HS-27A (cell line): ENCODE measurements around the gene TRIM56.
"Not testable (repeated sequence)": the region's sequence is repeated elsewhere in the genome, so short reads cannot be mapped to it uniquely, and the experiment has no call there.

Experiments
- DNase-seq: peaks from one replicate; pipeline ENCODE4 v3.0.0-alpha.2; 2012; ENCODE audit warnings: low read depth, missing footprints

TRIM56 gene

DNA sequence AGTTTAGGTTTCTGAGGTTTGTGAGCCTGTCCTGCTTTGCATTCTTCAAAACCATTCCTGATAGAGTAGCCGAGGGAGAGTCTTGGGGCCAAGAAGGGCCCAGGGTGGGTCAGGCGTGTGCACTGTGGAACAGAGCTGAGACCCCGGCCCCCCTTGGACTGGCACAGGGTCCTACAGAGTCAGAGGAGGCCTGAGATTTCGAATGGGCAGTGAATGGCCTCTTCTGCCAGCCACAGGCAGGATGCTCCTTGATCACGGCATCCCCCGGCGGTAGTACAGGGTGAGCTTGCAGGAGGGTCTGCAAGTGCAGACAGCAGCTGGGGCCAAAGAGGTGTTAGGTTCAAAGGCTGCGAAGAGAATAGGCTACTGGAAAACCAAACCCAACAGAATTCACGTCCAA, 4.6 kb downstream of the TRIM56 start:
- no peak for DNase-seq

- DNase-seq, result not testable (repeated sequence)
These were observed 7.1 kb downstream of the TRIM56 start for GRCh38 chr7:101092266-101092905.

DNA sequence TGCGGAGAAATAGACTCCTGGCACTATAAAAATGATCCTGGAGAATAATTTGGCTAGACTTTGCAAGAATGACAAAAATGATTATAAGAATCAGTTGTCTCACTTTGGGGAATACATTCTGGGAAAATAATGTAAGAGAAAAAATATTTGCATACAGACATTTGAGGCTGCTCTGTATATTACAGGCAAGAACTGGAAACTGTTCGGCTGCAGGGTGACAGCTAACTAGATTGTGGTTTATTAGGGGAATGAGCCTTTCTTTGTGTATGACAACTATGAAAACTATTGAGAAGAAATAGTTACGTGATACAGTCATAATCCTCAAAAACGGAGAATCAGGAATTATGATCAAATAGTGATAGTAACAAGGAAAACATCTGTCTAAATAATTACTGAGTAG, 8.6 kb downstream of the TRIM56 start:
- no peak for DNase-seq

- DNase-seq, result no peak
These were observed 9.1 kb downstream of the TRIM56 start for GRCh38 chr7:101094376-101094775.

- no peak for DNase-seq
These were observed 9.6 kb downstream of the TRIM56 start for GRCh38 chr7:101094791-101095375.

GRCh38 chr7:101096331-101096956, 11.2 kb downstream of the TRIM56 start:
- no peak for DNase-seq

- no peak for DNase-seq
These were observed 11.7 kb downstream of the TRIM56 start for GRCh38 chr7:101096957-101097347.

DNA sequence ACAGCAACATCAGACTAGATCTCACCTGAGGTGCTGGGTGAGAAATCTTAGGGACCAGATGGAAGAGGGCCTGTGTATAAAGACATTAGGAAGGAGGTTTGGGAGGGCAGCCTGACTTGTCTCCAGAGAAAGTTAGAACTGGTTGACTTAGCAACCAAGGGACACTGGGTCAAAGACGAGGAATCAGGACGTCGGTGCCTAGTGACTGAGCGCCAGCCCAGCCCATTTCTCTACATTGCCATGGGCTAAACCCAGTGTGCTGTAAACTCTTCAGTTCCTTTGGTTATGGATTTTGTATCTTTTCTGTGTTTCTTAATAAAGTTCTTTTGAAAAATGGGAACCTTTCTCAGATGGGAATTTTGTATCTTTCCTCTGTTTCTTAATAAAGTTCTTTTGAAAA, 12.3 kb downstream of the TRIM56 start:
- DNase-seq, result no peak

DNA sequence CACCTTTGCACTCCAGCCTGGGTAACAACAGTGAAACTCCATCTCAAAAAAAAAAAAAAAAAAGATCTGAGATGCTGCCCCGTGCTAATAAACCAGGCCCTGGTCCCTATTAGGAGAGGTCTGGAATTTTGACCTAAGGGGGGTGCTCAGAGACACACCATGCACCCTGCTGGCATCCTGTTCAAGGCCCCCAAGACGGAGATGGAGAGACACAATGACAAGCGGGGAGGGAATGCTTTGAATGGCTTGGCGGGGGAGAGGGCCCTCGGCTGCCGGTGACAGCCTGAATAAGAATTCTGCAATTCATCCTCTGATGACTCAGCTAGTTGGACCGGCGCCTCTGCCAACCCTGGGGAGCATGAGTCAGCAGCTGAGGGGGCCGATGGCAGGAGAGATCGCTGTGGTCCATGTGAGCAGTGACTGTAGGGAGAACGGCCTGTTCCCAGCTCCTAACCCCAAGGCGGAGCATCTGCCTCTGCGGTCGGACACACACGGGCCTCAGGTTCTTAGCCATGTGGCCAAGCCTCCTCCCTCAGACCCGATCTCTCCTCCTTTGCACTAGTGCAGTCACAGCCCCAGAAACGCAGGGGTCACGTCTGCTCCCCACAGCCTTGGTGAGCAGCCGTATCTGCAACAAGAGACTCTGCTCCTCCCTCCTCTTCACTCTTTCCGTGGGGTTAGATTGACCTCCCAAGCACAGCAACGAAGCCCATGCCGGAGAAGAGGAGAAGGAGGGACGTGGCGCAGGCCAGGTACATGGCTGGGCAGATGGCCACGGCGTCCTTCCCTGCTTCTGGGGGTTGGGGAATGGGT, 14.9 kb downstream of the TRIM56 start:
- DNase-seq, result peak; percentile 85

DNA sequence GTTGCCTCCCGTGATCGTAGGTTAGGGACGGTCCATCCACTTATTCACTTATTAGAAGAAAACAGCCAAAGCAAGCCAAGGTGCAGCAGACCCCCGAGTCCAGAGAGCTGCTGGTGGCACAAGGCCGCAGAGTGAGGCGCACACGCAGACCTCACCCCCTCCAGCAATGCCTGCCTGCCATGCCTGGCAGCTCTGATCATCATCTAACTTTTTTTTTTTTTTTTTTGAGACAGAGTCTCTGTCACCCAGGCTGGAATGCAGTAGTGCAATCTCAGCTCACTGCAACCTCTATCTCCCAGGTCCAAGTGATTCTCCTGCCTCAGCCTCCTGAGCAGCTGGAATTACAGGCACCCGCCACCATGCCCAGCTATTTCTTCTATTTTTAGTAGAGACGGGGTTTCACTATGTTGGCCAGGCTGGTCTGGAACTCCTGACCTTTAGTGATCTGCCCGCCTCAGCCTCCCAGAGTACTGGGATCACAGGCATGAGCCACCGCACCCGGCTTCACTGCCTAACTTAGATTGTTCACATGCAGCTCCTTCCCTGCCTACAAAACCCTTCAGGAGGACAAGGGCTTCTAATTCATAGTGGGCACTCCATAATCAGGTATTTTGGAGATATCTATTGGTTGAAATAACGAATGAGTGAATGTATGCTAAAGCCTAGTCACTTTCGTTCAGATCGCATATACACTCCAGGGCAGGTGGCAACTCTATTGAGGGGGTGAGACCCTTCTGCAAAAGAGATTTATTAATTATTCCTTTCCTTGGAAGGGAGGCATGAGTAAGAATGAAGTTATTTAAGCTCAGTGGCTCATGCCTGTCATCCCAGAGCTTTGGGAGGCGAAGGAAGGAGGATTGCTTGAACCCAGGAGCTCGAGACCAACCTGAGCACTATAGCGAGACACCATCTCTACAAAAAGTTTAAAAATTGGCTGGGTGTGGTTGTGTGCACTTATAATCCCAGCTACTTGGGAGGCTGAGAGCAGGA, 15.9 kb downstream of the TRIM56 start:
- no peak for DNase-seq

- no peak for DNase-seq
These were observed 16.7 kb downstream of the TRIM56 start for GRCh38 chr7:101102026-101102425.

- DNase-seq, result not testable (repeated sequence)
These were observed 18.4 kb downstream of the TRIM56 start for GRCh38 chr7:101103701-101104100.

GRCh38 chr7:101104193-101104713, 19.0 kb downstream of the TRIM56 start:
- DNase-seq, result no peak

- no peak for DNase-seq
These were observed 19.5 kb downstream of the TRIM56 start for GRCh38 chr7:101104799-101105198.

DNA sequence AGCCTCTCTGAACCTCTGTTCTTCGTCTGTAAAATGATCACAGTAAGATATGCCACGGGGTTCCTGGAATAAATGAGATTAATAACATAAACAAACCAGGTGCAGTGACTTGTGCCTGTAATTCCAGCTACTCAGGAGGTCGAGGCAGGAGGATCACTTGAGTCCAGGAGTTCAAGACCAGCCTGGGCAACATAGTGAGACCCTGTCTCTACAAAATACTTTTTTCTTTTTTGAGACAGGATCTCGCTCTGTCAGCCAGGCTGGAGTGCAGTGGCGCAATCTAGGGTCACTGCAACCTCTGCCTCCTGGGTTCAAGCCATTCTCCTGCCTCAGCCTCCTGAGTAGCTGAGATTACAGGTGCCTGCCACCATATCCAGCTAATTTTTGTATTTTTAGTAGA, 20.0 kb downstream of the TRIM56 start:
- not testable (repeated sequence) for DNase-seq

DNA sequence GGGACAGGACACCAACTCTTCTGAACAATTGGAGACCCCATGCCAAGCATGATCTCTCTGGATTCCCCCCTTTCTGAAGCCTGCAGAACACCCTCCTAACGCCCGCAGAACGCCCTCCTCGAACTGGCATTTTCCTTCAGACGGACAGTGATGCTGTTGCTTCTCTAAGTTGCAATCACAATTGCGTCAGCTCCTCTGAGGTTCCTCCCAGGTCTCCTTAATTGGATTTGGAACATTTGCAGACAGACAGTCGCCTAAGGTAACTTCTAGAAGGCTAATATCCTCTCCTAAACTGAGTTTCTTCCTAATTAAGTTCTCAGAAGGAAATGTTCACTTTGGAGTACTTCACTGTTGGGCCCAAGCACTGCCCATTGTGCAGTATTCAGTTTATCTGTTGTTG, 21.1 kb downstream of the TRIM56 start:
- no peak for DNase-seq

DNA sequence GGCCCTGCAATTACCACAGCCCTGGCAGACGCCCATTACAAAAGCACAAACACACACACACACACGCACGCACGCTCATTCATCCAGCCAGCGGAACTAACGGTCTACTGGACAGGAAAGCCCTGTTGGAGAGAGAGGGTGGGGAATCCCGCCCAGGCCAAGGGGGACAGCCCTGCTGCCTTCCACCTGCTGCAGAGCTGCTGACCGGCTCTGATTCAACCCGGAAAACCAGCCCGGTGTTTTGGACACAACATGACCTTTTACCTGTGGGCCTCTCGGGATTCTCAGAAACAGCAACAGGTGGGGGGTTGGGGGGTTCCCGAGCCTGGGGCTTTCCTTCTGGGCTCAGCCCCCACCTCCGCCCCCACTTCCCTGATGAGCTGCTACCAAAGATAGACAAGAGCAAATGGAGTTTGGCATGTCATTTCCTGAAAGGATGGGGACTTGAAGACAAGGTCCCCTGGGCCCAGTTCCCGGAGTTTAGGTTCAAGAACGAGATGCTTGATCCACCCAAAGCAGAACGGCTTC, 23.1 kb downstream of the TRIM56 start:
- no peak for DNase-seq

DNA sequence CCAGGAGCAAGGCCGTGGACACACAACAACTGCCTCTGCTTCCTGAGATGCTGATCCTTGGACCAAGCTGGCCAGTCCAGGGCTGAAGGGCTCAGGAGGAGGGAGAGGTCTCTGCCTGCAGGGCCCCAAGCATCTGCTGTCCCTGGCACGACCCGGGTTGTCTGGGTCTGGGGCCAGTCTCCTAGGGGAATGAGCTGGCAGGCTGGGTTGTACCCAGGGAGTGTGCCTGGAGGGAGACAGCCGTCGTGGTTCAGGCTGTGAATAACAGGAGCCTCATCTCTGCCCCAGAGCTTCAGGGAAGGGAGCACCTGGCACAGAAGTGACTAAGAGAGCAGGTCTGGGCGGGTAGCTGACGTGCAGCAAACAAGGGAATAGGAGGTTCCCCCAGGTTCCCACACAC, 23.7 kb downstream of the TRIM56 start:
- no peak for DNase-seq

- DNase-seq, result no peak
These were observed 24.1 kb downstream of the TRIM56 start for GRCh38 chr7:101109368-101109767.

- DNase-seq, result no peak
These were observed 26.0 kb downstream of the TRIM56 start for GRCh38 chr7:101111261-101111660.

GRCh38 chr7:101112233-101112632, 27.0 kb downstream of the TRIM56 start:
- no peak for DNase-seq
